Ascending aorta (tissue), 2 donors: ENCODE data around the gene FGFR4. TPM values are rescaled to one million over a fixed set of nuclear protein-coding genes. Genes with fewer than 3 reads are reported as not detected.

Experiments used
- DNase-seq, 2 donors: peaks; one replicate each; pipeline ENCODE4 v3.0.0-alpha.2; 2019; ENCODE audit warnings: low spot score in 2 of 2
- H3K27ac ChIP-seq, 2 donors: fragments of 200-600 bp; sonication (generic); one replicate each; pipeline ENCODE4 v1.5.1; 2016 to 2017; ENCODE audit warnings: mild to moderate bottlenecking in 1 of 2
- H3K27me3 ChIP-seq: fragments of 200-600 bp; sonication (generic); one replicate; pipeline ENCODE4 v1.5.1; 2017
- H3K36me3 ChIP-seq, 2 donors: fragments of 200-600 bp; sonication (generic); one replicate each; pipeline ENCODE4 v1.5.1; 2016
- H3K4me1 ChIP-seq, 2 donors: fragments of 200-600 bp; sonication (generic); one replicate each; pipeline ENCODE4 v1.5.1; 2016 to 2017; ENCODE audit warnings: mild to moderate bottlenecking in 1 of 2
- H3K4me3 ChIP-seq, 2 donors: fragments of 200-600 bp; sonication (generic); one replicate each; pipeline ENCODE4 v1.5.1; 2016 to 2017; ENCODE audit warnings: mild to moderate bottlenecking in 1 of 2
- H3K9me3 ChIP-seq, 2 donors: fragments of 200-600 bp; sonication (generic); one replicate each; pipeline ENCODE4 v1.5.1; 2016
- CTCF ChIP-seq, 3 experiments: fragments of 200-600 bp in 2 of 3; fragments of 450-650 bp in 1 of 3; sonication (generic) in 2 of 3; IDR thresholded peaks; one replicate each; pipeline ENCODE4 v1.5.1; 2016 to 2019; ENCODE audit warnings: antibody characterized with exemption in 3 of 3, mild to moderate bottlenecking in 1 of 3, moderate library complexity in 1 of 3
- intact Hi-C: fragments of 100-400 bp; cut with DNase I; formaldehyde crosslinking; loops from one replicate; pipeline ENCODE4 v1.15.1; 2023
- total RNA-seq: library from RNA; depleted of rRNA; stranded (reverse); fragments of >200 nt; gene quantifications from one replicate; pipeline ENCODE4 v1.1.0, GENCODE V29; 2016

FGFR4 gene
- total RNA-seq, 1 donor from 2014 or later = 0.85 TPM

GRCh38 chr5:177146891-177147638, 60.4 kb downstream of the FGFR4 start:
- no peak for TF ChIP-seq CTCF (IDR thresholded peaks at IDR 0.05)
- peaks cover 45 to 55% of the 10 kb centered on the region in 2 donors for H3K36me3 ChIP-seq
- H3K27ac ChIP-seq = no peak overlapping the region
- H3K27me3 ChIP-seq = no peaks in the 10 kb centered on the region
- no peak overlapping the region for H3K4me3 ChIP-seq
- H3K9me3 ChIP-seq = no peaks in the 10 kb centered on the region
- DNase-seq = peak in 1 of 2 donors; percentile 38
- peaks cover 0 to 2% of the 10 kb centered on the region in 2 donors for H3K4me1 ChIP-seq
- intact Hi-C loops = no loop called here

Other genes starting within 250 kb of the FGFR4 start
- gene HK3, start 187.6 kb upstream of the FGFR4 start, total RNA-seq = 4.4 TPM
- gene UIMC1, start 80.1 kb upstream of the FGFR4 start, total RNA-seq = 32.5 TPM
- gene ZNF346, start 64.2 kb upstream of the FGFR4 start, total RNA-seq = 30.5 TPM
- 22.7 TPM for gene NSD1, start 46.9 kb downstream of the FGFR4 start, total RNA-seq
- gene RAB24, start 216.8 kb downstream of the FGFR4 start, total RNA-seq = 68.8 TPM
- gene PRELID1, start 216.9 kb downstream of the FGFR4 start, total RNA-seq = 376 TPM
- gene MXD3, start 225.0 kb downstream of the FGFR4 start, total RNA-seq = 13.5 TPM